IMR-90 (cell line): ENCODE results near the gene GPAM. TPM values are rescaled to one million over a fixed set of nuclear protein-coding genes. Genes with fewer than 3 reads are reported as not detected.

Experiments
- ATAC-seq: fragments of 200-7000 bp; cut with Tn5 transposase; 2 replicates; pipeline ENCODE4 v1.9.1; 2020; ENCODE audit warnings: low read depth, mild to moderate bottlenecking, moderate library complexity
- BruUV-seq: library from RNA; stranded (reverse); fragments of 400-500 nt; replicated peaks from 2 replicates; lab custom pipeline; 2021; lab: Mats Ljungman, UMichigan
- CTCF ChIA-PET: fragments of 300-600 bp; formaldehyde crosslinking; extraction: SDS; loops from one replicate; lab custom pipeline; 2021; ENCODE audit warnings: antibody characterized with exemption; lab: Yijun Ruan, JAX
- POLR2A ChIA-PET: fragments of 300-600 bp; sonication (Branson Sonifier 250); formaldehyde crosslinking; loops from one replicate; lab custom pipeline; 2022; ENCODE audit warnings: antibody characterized with exemption; ENCODE audit not compliant: unreplicated experiment; lab: Charles Lee
- DNase-seq: peaks from one replicate; pipeline ENCODE4 v3.0.0; 2013
- H2AFZ ChIP-seq: replicated peaks from 2 replicates; pipeline ENCODE3; 2013; ENCODE audit warnings: low read length, mild to moderate bottlenecking; ENCODE audit not compliant: poor library complexity
- H2AK5ac ChIP-seq: 2 replicates; pipeline ENCODE4 v1.6.1; 2013; ENCODE audit warnings: low read depth, low read length, inconsistent platforms
- H2AK9ac ChIP-seq: replicated peaks from 2 replicates; pipeline ENCODE3; 2013; ENCODE audit warnings: mild to moderate bottlenecking, low read depth, low read length, moderate library complexity; ENCODE audit not compliant: poor library complexity
- H2BK120ac ChIP-seq: 2 replicates; pipeline ENCODE4 v1.6.1; 2013; ENCODE audit warnings: low read depth, low read length, inconsistent platforms
- H2BK15ac ChIP-seq: 3 replicates; pipeline ENCODE4 v1.6.1; 2013; ENCODE audit warnings: low read depth, low read length, inconsistent platforms
- H2BK20ac ChIP-seq: 2 replicates; pipeline ENCODE4 v1.6.1; 2013; ENCODE audit warnings: low read depth, mild to moderate bottlenecking, inconsistent platforms, low read length, moderate library complexity
- H2BK5ac ChIP-seq: 2 replicates; pipeline ENCODE4 v1.6.1; 2013; ENCODE audit warnings: mild to moderate bottlenecking, low read depth, low read length, inconsistent platforms; ENCODE audit not compliant: poor library complexity, severe bottlenecking
- H3K14ac ChIP-seq: replicated peaks from 2 replicates; pipeline ENCODE4 v1.6.1; 2013; ENCODE audit warnings: low read depth, low read length, inconsistent platforms
- H3K18ac ChIP-seq: 2 replicates; pipeline ENCODE4 v1.6.1; 2013; ENCODE audit warnings: low read depth, low read length, control low read depth
- H3K23ac ChIP-seq: 2 replicates; pipeline ENCODE4 v1.6.1; 2013; ENCODE audit warnings: low read depth, low read length, inconsistent platforms
- H3K27ac ChIP-seq: 2 replicates; pipeline ENCODE4 v1.5.1; 2013; ENCODE audit warnings: mild to moderate bottlenecking, control low read depth, low read length; ENCODE audit not compliant: insufficient read depth
- H3K27me3 ChIP-seq: 2 replicates; pipeline ENCODE4 v1.6.1; 2013; ENCODE audit warnings: low read length; ENCODE audit not compliant: control insufficient read depth, insufficient read depth
- H3K36me3 ChIP-seq: 2 replicates; pipeline ENCODE4 v1.6.1; 2013; ENCODE audit warnings: low read length, mixed read lengths; ENCODE audit not compliant: control insufficient read depth, insufficient read depth
- H3K4ac ChIP-seq: 2 replicates; pipeline ENCODE4 v1.6.1; 2013; ENCODE audit warnings: low read depth, low read length, inconsistent platforms
- H3K4me1 ChIP-seq: 2 replicates; pipeline ENCODE4 v1.6.1; 2013; ENCODE audit warnings: low read length, mixed read lengths; ENCODE audit not compliant: control insufficient read depth, insufficient read depth
- H3K4me2 ChIP-seq: 2 replicates; pipeline ENCODE4 v1.6.1; 2013; ENCODE audit warnings: low read depth, mild to moderate bottlenecking, control low read depth, low read length, moderate library complexity
- H3K4me3 ChIP-seq: 2 replicates; pipeline ENCODE4 v1.5.1; 2013; ENCODE audit warnings: low read depth, mild to moderate bottlenecking, control low read depth, low read length, moderate library complexity; ENCODE audit not compliant: insufficient read depth
- H3K56ac ChIP-seq: 2 replicates; pipeline ENCODE4 v1.6.1; 2013; ENCODE audit warnings: low read length, inconsistent platforms; ENCODE audit not compliant: insufficient read depth; ENCODE audit errors: extremely low read depth
- H3K79me1 ChIP-seq, 2 experiments: 2 replicates each; pipeline ENCODE4 v1.6.1; 2013; ENCODE audit warnings: low read length in 2 of 2, inconsistent platforms in 1 of 2, low read depth in 1 of 2
- H3K9ac ChIP-seq: 2 replicates; pipeline ENCODE4 v1.6.1; 2013; ENCODE audit warnings: low read depth, low read length, control low read depth
- H3K9me1 ChIP-seq: 2 replicates; pipeline ENCODE4 v1.6.1; 2013; ENCODE audit warnings: low read length, inconsistent platforms; ENCODE audit not compliant: insufficient read depth
- H3K9me3 ChIP-seq: 2 replicates; pipeline ENCODE4 v1.6.1; 2013; ENCODE audit warnings: low read length; ENCODE audit not compliant: control insufficient read depth, insufficient read depth
- H4K20me1 ChIP-seq: 2 replicates; pipeline ENCODE4 v1.6.1; 2013; ENCODE audit warnings: low read length, inconsistent platforms; ENCODE audit not compliant: insufficient read depth
- H4K5ac ChIP-seq: 2 replicates; pipeline ENCODE4 v1.6.1; 2013; ENCODE audit warnings: mild to moderate bottlenecking, low read depth, low read length, control low read depth
- H4K8ac ChIP-seq, 2 experiments: 2 replicates each; pipeline ENCODE4 v1.6.1; 2013; ENCODE audit warnings: low read depth in 2 of 2, low read length in 2 of 2, control low read depth in 1 of 2, inconsistent platforms in 1 of 2
- H4K91ac ChIP-seq: 2 replicates; pipeline ENCODE4 v1.6.1; 2013; ENCODE audit warnings: low read depth, low read length, inconsistent platforms; ENCODE audit not compliant: insufficient read depth
- MAFK ChIP-seq: IDR thresholded peaks from 2 replicates; pipeline ENCODE4 v1.6.1; 2012; ENCODE audit warnings: low read depth, low read length, improper control_type of control experiment
- WGBS, 2 experiments: methylation state at CpG; one replicate each; pipeline versions ENCODE4 v1.1.5 to v1.1.7; 2013; ENCODE audit warnings: missing lambda C conversion rate in 2 of 2; ENCODE audit not compliant: insufficient read length in 1 of 2; ENCODE audit errors: extremely low coverage in 2 of 2; 5-methylcytosine and 5-hydroxymethylcytosine counted together
- dilution Hi-C: fragments of 300-500 bp; cut with HindIII; formaldehyde crosslinking; loops from one replicate; pipeline ENCODE4 v1.14.3; 2018; ENCODE audit warnings: low sequenced_read_pairs; ENCODE audit not compliant: unreplicated experiment
- in situ Hi-C: fragments of 300-500 bp; cut with MboI; formaldehyde crosslinking; loops from 3 replicates; pipeline ENCODE4 v1.14.3; 2019; ENCODE audit warnings: low sequenced_read_pairs, inconsistent platforms, mixed read lengths
- intact Hi-C: fragments of 100-400 bp; cut with micrococcal nuclease; formaldehyde crosslinking; loops from 2 replicates; pipeline ENCODE4 v1.10.0; 2022
- polyA plus RNA-seq, 3 experiments: library from polyadenylated mRNA; depleted of rRNA; stranded (reverse); fragments of >200 nt; gene quantifications; 2 replicates each; pipeline ENCODE4 v1.2.3, GENCODE V29; 2012; ENCODE audit warnings: low replicate concordance in 1 of 3
- total RNA-seq: library from RNA; depleted of rRNA; stranded (reverse); fragments of >200 nt; gene quantifications from 2 replicates; pipeline ENCODE4 v1.2.3, GENCODE V29; 2012
- TF ChIP-seq, protein P1 (sequence below): fragments of 150-350 bp; IDR thresholded peaks from 2 replicates; pipeline ENCODE4 v1.6.1; 2016; ENCODE audit warnings: low read depth, mild to moderate bottlenecking, low read length, moderate library complexity, borderline replicate concordance

The GPAM gene
- total and polyA plus RNA-seq, 2 of the 4 experiments (the other 2 are of a cell fraction): 3.5 to 11.5 TPM

DNA sequence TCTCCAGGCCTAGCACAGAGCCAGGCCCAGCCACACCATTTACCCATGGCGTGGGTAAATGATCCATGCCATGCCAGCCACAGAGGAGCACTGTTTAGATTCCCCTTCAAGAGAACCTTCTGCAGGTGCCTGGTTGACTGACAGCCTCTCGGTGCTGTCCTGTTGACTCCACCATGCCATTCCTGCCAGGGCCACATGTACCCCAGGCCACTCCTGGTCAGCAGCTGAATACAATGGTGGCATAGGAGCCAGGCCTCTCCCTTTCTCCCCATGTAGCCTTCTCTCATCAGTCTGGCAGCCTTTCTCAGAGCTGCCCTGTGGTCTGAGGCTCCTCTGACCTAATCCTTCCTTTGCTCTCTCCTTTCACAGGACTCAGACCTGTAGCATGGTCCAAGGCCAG, 39.2 kb upstream of the GPAM start:
- H2BK20ac ChIP-seq: no peak overlapping the region
- H2AK9ac ChIP-seq: no peak overlapping the region
- H3K4me2 ChIP-seq: no peak overlapping the region
- no peak overlapping the region for H3K4me3 ChIP-seq
- no peak overlapping the region for H3K18ac ChIP-seq
- ATAC-seq: no peak
- in situ Hi-C loops: no loop called here
- no peak overlapping the region for H3K4ac ChIP-seq
- H3K36me3 ChIP-seq: no peaks in the 10 kb centered on the region
- no peak overlapping the region for H3K56ac ChIP-seq
- H3K23ac ChIP-seq: no peak overlapping the region
- TF ChIP-seq, protein P1, sequence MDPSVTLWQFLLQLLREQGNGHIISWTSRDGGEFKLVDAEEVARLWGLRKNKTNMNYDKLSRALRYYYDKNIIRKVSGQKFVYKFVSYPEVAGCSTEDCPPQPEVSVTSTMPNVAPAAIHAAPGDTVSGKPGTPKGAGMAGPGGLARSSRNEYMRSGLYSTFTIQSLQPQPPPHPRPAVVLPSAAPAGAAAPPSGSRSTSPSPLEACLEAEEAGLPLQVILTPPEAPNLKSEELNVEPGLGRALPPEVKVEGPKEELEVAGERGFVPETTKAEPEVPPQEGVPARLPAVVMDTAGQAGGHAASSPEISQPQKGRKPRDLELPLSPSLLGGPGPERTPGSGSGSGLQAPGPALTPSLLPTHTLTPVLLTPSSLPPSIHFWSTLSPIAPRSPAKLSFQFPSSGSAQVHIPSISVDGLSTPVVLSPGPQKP: no peak
- TF ChIP-seq MAFK: no peak
- no peak overlapping the region for H4K8ac ChIP-seq
- H3K9ac ChIP-seq: no peak overlapping the region
- intact Hi-C loops: no loop called here
- no peak overlapping the region for H2AFZ ChIP-seq
- POLR2A ChIA-PET: no interaction called here
- H2BK120ac ChIP-seq: no peak overlapping the region
- H4K5ac ChIP-seq: no peak overlapping the region
- no peak overlapping the region for H3K14ac ChIP-seq
- no peak overlapping the region for H2BK5ac ChIP-seq
- no CpG with 5 or more reads among the region's 2 CpGs for WGBS, 2 experiments
- BruUV-seq: no TSS peak
- no peaks in the 10 kb centered on the region for H3K79me1 ChIP-seq
- H2AK5ac ChIP-seq: no peak overlapping the region
- H3K27me3 ChIP-seq: no peaks in the 10 kb centered on the region
- no peaks in the 10 kb centered on the region for H4K20me1 ChIP-seq
- no peaks in the 10 kb centered on the region for H3K4me1 ChIP-seq
- H4K91ac ChIP-seq: no peak overlapping the region
- no peaks in the 10 kb centered on the region for H3K9me1 ChIP-seq
- CTCF ChIA-PET: no interaction called here
- no peak for DNase-seq
- dilution Hi-C loops: no loop called here
- H2BK15ac ChIP-seq: no peak overlapping the region
- H3K27ac ChIP-seq: no peak overlapping the region
- peaks cover 2% of the 10 kb centered on the region; the same call in 1 of the 2 replicates for H3K9me3 ChIP-seq
